ENCODE results near the gene DNASE1L1.
A peak's percentile ranks its signal among the peaks of the same experiment; 100 is the strongest.

Gene DNASE1L1

GRCh38 chrX:154408659-154409221 is 314 bp downstream of the DNASE1L1 start:
- peak overlapping the region; percentile 57 for H3K4me3 ChIP-seq (ENCODE audit: control insufficient read depth, low read depth, low read length)
- no peak for TF ChIP-seq CTCF (IDR thresholded peaks at IDR 0.05; ENCODE audit: control insufficient read depth, insufficient read depth, low read depth, low read length, missing control alignments)

GRCh38 chrX:154404625-154405192 is 4.3 kb downstream of the DNASE1L1 start:
- H3K4me3 ChIP-seq (ENCODE audit: control insufficient read depth, low read depth, low read length) = no peak overlapping the region
- DNase-seq (ENCODE audit: low read depth) = no peak
- no peak for TF ChIP-seq CTCF (IDR thresholded peaks at IDR 0.05; ENCODE audit: control insufficient read depth, insufficient read depth, low read depth, low read length, missing control alignments)

More at GRCh38 chrX:154408659-154409221, 314 bp downstream of the DNASE1L1 start:
- no peak for DNase-seq (ENCODE audit: low read depth)

DNA sequence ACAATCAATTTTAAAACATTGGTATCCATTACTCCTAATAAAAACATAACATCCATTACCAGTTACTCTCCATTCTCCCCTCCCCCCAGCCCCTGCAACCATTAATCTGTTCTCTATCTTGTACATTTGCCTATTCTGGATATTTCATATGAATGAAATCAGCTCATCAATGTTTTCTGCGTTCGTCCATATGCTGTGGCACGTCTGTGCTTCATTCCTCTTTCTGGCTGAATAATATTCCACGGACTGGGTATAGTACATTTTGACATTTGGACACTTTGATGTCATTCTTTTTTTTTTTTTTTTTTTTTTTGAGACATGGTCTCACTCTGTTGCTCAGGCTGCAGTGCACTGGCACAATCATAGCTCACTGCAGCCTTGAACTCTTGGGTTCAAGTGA is 5.2 kb downstream of the DNASE1L1 start:
- DNase-seq (ENCODE audit: low read depth) = no peak
- TF ChIP-seq CTCF (IDR thresholded peaks at IDR 0.05; ENCODE audit: control insufficient read depth, insufficient read depth, low read depth, low read length, missing control alignments) = no peak
- H3K4me3 ChIP-seq (ENCODE audit: control insufficient read depth, low read depth, low read length) = no peak overlapping the region

- TF ChIP-seq CTCF (IDR thresholded peaks at IDR 0.05; ENCODE audit: control insufficient read depth, insufficient read depth, low read depth, low read length, missing control alignments) = no peak
- no peak overlapping the region for H3K4me3 ChIP-seq (ENCODE audit: control insufficient read depth, low read depth, low read length)
- no peak for DNase-seq (ENCODE audit: low read depth)
These were observed 5.9 kb downstream of the DNASE1L1 start for GRCh38 chrX:154403192-154403591.

- H3K4me3 ChIP-seq (ENCODE audit: control insufficient read depth, low read depth, low read length) = no peak overlapping the region
- no peak for TF ChIP-seq CTCF (IDR thresholded peaks at IDR 0.05; ENCODE audit: control insufficient read depth, insufficient read depth, low read depth, low read length, missing control alignments)
- no peak for DNase-seq (ENCODE audit: low read depth)
These were observed 6.4 kb downstream of the DNASE1L1 start for GRCh38 chrX:154402622-154403127.

GRCh38 chrX:154401918-154402621 is 7.0 kb downstream of the DNASE1L1 start:
- no peak overlapping the region for H3K4me3 ChIP-seq (ENCODE audit: control insufficient read depth, low read depth, low read length)
- DNase-seq (ENCODE audit: low read depth) = no peak
- no peak for TF ChIP-seq CTCF (IDR thresholded peaks at IDR 0.05; ENCODE audit: control insufficient read depth, insufficient read depth, low read depth, low read length, missing control alignments)
